Activated T-cell treated with anti-CD3 and anti-CD28 coated beads, Interleukin-2, amount 50 U/mL, for 4 hours (primary cell): Measurements from ENCODE around the gene AKT1S1. TPM values are rescaled to one million over a fixed set of nuclear protein-coding genes. Genes with fewer than 3 reads are reported as not detected.
A peak's percentile ranks its signal among the peaks of the same experiment; 100 is the strongest.

ENCODE experiments used
- ATAC-seq, 2 donors: fragments of 200-7000 bp; cut with Tn5 transposase; one replicate each; pipeline ENCODE4 v1.10.0; 2021
- DNase-seq: peaks from one replicate; pipeline ENCODE4 v3.0.0-alpha.2; 2020
- H3K27me3 Mint-ChIP-seq: one replicate; pipeline ENCODE4 v1.8.0; 2021; ENCODE audit warnings: low read depth, mixed read lengths
- H3K36me3 Mint-ChIP-seq: one replicate; pipeline ENCODE4 v1.8.0; 2022; ENCODE audit warnings: mixed read lengths; ENCODE audit not compliant: insufficient read depth
- H3K4me1 Mint-ChIP-seq: one replicate; pipeline ENCODE4 v1.8.0; 2021; ENCODE audit warnings: low read depth, mixed read lengths
- H3K4me3 Mint-ChIP-seq: one replicate; pipeline ENCODE4 v1.8.0; 2021; ENCODE audit warnings: mild to moderate bottlenecking, moderate library complexity, mixed read lengths
- H3K9me3 Mint-ChIP-seq: one replicate; pipeline ENCODE4 v1.8.0; 2021; ENCODE audit warnings: mixed read lengths
- total RNA-seq, 3 donors: library from RNA; stranded (reverse); gene quantifications; one replicate each; pipeline ENCODE4 v1.2.1, GENCODE V29; 2021

Gene AKT1S1
- total RNA-seq, 3 donors from 2014 or later, result 25.3 to 31.6 (median 28.0) TPM

GRCh38 chr19:49912965-49913685 is 36.0 kb upstream of the AKT1S1 start:
- DNase-seq (no peak), ATAC-seq (no peak)
- no peak overlapping the region for H3K4me3 Mint-ChIP-seq
- no peaks in the 10 kb centered on the region for H3K9me3 Mint-ChIP-seq
- H3K27me3 Mint-ChIP-seq, result no peaks in the 10 kb centered on the region
- peaks cover 36% of the 10 kb centered on the region for H3K4me1 Mint-ChIP-seq
- peaks cover 54% of the 10 kb centered on the region for H3K36me3 Mint-ChIP-seq

DNA sequence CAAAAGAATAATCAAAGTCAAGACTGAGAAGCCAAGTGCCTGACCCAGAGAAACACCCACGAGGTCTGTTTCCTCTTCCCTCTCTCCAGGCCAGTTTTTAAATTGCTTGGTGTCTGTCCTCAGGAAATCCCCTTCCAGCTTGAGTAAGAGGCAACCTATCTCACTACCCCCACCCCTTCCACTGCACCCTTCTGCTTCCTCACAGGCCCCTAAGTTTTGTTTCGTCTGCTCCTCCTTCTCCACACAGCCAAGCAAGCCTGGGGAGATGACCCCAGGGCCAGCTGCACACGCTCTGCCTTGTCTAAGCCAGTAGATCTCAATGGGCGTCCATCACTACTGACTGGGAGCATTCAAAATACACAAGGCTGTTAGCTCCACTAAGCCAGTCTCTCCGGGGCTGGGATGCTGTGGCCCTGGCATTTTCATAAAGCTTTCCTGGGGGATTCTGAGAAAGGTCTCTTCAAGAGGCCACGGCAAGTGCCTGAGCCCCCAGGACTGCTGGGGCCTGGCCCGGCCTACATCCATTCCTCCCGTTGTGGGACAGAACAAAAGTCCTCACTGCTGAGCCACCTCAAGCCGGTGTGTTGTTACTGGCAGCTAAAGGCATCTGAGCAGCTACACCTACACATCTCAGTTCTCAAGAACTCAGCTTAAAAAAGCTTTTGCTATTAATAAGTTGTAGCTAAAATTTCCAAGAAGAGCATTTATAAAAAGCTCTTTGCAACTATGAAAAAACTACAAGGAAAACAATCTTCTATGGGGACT is 34.4 kb upstream of the AKT1S1 start:
- peaks cover 59% of the 10 kb centered on the region for H3K36me3 Mint-ChIP-seq
- peaks cover 37% of the 10 kb centered on the region for H3K4me1 Mint-ChIP-seq
- no peaks in the 10 kb centered on the region for H3K9me3 Mint-ChIP-seq
- ATAC-seq (peak; percentile 80 to 84), DNase-seq (no peak)
- H3K4me3 Mint-ChIP-seq, result peak overlapping the region; percentile 39
- H3K27me3 Mint-ChIP-seq, result no peaks in the 10 kb centered on the region

GRCh38 chr19:49910179-49910578 is 33.0 kb upstream of the AKT1S1 start:
- no peaks in the 10 kb centered on the region for H3K27me3 Mint-ChIP-seq
- no peak overlapping the region for H3K4me3 Mint-ChIP-seq
- ATAC-seq (no peak), DNase-seq (no peak)
- peaks cover 55% of the 10 kb centered on the region for H3K36me3 Mint-ChIP-seq
- no peaks in the 10 kb centered on the region for H3K9me3 Mint-ChIP-seq
- H3K4me1 Mint-ChIP-seq, result peaks cover 38% of the 10 kb centered on the region

GRCh38 chr19:49908480-49909420 is 31.6 kb upstream of the AKT1S1 start:
- H3K4me1 Mint-ChIP-seq, result peaks cover 40% of the 10 kb centered on the region
- DNase-seq, result no peak
- ATAC-seq, result no peak
- no peaks in the 10 kb centered on the region for H3K27me3 Mint-ChIP-seq
- peaks cover 46% of the 10 kb centered on the region for H3K36me3 Mint-ChIP-seq
- no peak overlapping the region for H3K4me3 Mint-ChIP-seq
- H3K9me3 Mint-ChIP-seq, result no peaks in the 10 kb centered on the region

DNA sequence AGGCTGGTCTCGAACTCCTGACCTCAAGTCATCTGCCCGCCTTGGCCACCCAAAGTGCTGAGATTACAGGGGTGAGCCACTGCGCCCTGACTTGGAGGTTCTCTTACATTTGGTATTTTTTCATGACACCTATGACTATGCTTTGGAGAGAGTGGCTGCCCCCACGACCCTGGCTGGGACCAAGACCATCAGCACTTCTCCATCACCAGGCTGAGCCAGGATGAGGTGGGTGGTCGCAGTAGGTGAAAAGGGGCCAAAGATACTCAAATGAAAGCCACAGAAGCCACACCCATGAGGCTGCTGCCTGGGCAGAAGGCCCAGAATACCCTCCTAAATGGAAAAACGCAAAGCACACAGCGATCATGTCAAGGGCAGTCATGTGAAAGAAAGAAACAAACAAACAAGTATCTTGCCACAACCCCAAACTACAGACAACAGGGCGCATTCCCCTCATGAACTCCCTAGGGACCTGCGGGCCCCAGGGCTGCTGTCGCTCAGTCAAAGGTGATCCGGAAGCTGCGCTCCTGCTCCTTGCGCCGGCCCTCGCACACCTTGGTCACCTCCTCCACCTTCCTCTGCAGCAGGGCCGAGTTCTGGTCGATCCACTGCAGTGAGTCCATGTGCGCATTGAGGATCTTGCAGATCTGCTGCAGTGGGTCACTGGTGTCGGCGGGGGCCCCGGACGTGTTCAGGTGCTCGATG is 30.7 kb upstream of the AKT1S1 start:
- peaks cover 33% of the 10 kb centered on the region for H3K4me1 Mint-ChIP-seq
- peaks cover 38% of the 10 kb centered on the region for H3K36me3 Mint-ChIP-seq
- DNase-seq (no peak), ATAC-seq (no peak)
- no peaks in the 10 kb centered on the region for H3K27me3 Mint-ChIP-seq
- H3K4me3 Mint-ChIP-seq, result no peak overlapping the region
- H3K9me3 Mint-ChIP-seq, result no peaks in the 10 kb centered on the region

GRCh38 chr19:49906879-49907564 is 29.9 kb upstream of the AKT1S1 start:
- no peak overlapping the region for H3K4me3 Mint-ChIP-seq
- DNase-seq (no peak), ATAC-seq (no peak)
- H3K27me3 Mint-ChIP-seq, result no peaks in the 10 kb centered on the region
- H3K4me1 Mint-ChIP-seq, result peaks cover 28% of the 10 kb centered on the region
- H3K9me3 Mint-ChIP-seq, result no peaks in the 10 kb centered on the region
- peaks cover 33% of the 10 kb centered on the region for H3K36me3 Mint-ChIP-seq

DNA sequence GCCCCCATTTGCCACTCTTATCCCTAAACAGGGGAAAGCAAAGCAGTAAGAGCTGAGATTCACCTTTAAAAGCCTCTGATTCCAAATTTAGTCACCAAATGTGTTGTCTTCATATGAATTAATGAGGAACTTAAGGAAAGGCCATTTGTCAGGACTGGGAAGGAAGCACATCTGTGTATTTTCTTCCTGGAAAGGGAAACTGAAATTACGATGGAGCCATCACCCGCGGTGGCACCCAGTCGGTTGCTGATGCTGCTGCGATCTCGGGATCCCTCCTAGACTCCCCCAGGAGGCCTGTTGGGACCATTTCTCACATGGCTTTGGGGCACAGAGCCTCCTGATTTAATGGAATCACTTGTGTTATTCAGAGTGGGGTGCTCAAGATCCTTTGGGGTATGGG is 27.0 kb upstream of the AKT1S1 start:
- Mint-ChIP-seq H3K9me3 (no peaks in the 10 kb centered on the region), H3K4me1 (peaks cover 14% of the 10 kb centered on the region), H3K36me3 (peaks cover 21% of the 10 kb centered on the region), H3K4me3 (no peak overlapping the region), H3K27me3 (no peaks in the 10 kb centered on the region)
- no peak for DNase-seq
- no peak for ATAC-seq

GRCh38 chr19:49896863-49897621 is 19.9 kb upstream of the AKT1S1 start, which contains the start of gene IL4I1:
IL4I1 (minus strand) TSS chr19:49896887; CDS start chr19:49896160, 727 bp downstream.
- H3K36me3 Mint-ChIP-seq, result no peaks in the 10 kb centered on the region
- ATAC-seq (peak; percentile 45 to 46), DNase-seq (peak; percentile 58)
- H3K4me3 Mint-ChIP-seq, result peak within 1 kb of the TSS; percentile 81
- H3K4me1 Mint-ChIP-seq, result peaks cover 40% of the 10 kb centered on the region
- H3K27me3 Mint-ChIP-seq, result no peaks in the 10 kb centered on the region
- H3K9me3 Mint-ChIP-seq, result no peaks in the 10 kb centered on the region

- H3K4me1 Mint-ChIP-seq, result peaks cover 44% of the 10 kb centered on the region
- ATAC-seq, result peak in 1 of 2 donors; percentile 7
- H3K36me3 Mint-ChIP-seq, result no peaks in the 10 kb centered on the region
Measured at GRCh38 chr19:49895566-49896297, 18.6 kb upstream of the AKT1S1 start.

DNA sequence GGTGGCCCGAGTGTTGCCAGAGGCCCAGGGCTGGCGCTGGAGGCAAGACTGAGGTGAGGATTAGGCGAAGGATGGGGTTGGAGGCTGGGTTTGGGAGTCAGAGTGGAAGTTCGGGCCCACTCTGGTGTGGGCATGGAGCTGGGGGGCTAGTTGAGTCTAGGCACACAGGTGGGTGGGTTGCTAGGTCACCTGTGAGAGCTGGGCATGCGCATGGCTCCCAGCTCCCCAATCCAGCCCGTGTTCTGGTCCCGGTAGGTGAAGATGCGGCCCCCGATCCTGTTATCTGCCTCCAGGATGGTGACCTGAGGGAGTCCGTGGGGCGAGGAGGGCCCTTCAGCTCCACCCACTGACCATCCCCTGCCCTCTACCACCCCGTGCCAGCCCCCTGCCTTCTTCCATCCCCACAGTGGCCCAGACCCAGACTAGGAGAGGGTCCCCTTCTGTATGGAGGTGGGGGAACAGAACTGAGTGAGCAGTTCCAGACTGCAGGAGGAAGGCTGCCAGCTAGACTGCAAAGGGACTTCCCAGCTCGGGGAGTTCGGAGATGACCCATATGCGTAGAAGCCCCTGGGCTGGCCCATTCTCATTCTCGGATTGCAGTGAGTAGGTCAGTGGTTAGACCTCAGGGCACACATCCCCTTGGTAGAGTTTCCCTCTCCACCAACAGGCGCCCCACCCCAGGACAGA is 17.9 kb upstream of the AKT1S1 start:
- ATAC-seq (peak; percentile 11 to 13), DNase-seq (no peak)
- no peaks in the 10 kb centered on the region for H3K9me3 Mint-ChIP-seq
- H3K27me3 Mint-ChIP-seq, result no peaks in the 10 kb centered on the region
- H3K4me3 Mint-ChIP-seq, result peak overlapping the region; percentile 81
- no peaks in the 10 kb centered on the region for H3K36me3 Mint-ChIP-seq
- peaks cover 46% of the 10 kb centered on the region for H3K4me1 Mint-ChIP-seq

More at GRCh38 chr19:49895566-49896297, 18.6 kb upstream of the AKT1S1 start:
- no peaks in the 10 kb centered on the region for H3K9me3 Mint-ChIP-seq
- no peaks in the 10 kb centered on the region for H3K27me3 Mint-ChIP-seq
- DNase-seq, result no peak
- H3K4me3 Mint-ChIP-seq, result peak overlapping the region; percentile 81

DNA sequence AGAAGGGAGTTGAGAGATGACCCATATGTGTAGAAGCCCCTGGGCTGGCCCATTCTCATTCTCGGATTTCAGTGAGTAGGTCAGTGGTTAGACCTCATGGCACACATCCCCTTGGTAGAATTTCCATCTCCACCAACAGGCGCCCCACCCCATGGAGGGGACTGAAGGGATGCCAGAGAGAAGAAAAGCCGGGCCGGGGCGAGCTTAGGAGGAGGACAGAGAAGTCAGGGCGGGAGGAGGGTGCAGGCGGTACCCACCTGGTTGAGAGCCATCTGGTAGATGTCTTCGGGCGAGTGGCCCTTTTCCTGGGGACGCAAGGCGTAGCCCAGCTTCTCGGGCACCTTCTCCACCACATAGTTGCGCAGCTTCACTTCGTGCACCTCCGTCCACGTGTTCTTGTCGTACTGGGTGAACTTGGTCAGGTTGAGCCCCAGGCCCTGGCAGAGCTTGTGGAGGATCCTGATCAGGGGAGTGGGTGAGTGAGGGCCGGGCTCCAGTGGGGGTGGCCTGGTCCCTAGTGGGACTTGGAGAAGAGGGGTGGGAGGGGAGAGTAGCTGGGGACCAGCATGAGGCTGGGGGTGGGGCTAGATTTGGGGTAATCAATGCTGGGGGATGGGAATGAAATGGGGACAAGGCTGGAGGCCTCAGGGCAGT is 17.0 kb upstream of the AKT1S1 start:
- peaks cover 46% of the 10 kb centered on the region for H3K4me1 Mint-ChIP-seq
- no peaks in the 10 kb centered on the region for H3K27me3 Mint-ChIP-seq
- peak overlapping the region; percentile 81 for H3K4me3 Mint-ChIP-seq
- no peaks in the 10 kb centered on the region for H3K36me3 Mint-ChIP-seq
- ATAC-seq, result no peak
- no peak for DNase-seq
- no peaks in the 10 kb centered on the region for H3K9me3 Mint-ChIP-seq
